Measurements from ENCODE around the gene SP100. TPM values are rescaled to one million over a fixed set of nuclear protein-coding genes. Genes with fewer than 3 reads are reported as not detected.

The SP100 gene
- total RNA-seq, 2 experiments from 2014 or later = 242 to 243 TPM

- Histone ChIP-seq H3K4me1 (ENCODE audit: insufficient read depth, low read length) (peaks cover 3% of the 10 kb centered on the region), H3K4me3 (ENCODE audit: low read length) (no peak overlapping the region), H3K9me3 (ENCODE audit: control insufficient read depth in 1 of 2, insufficient read depth in 1 of 2, low read length in 2 of 2) (peaks cover 0 to 4% of the 10 kb centered on the region in 2 experiments), H3K27ac (ENCODE audit: low read depth in 1 of 2, low read length in 2 of 2) (no peak overlapping the region), H3K27me3 (ENCODE audit: control insufficient read depth in 1 of 2, insufficient read depth in 2 of 2, low read length in 2 of 2) (no peaks in the 10 kb centered on the region), H3K36me3 (ENCODE audit: insufficient read depth, low read length) (no peaks in the 10 kb centered on the region)
- ChIA-PET POLR2A (no interaction called here), CTCF (no interaction called here)
- no peaks in the 10 kb centered on the region for H3K27me3 Mint-ChIP-seq
- no peak overlapping the region for H3K27ac Mint-ChIP-seq
- ATAC-seq (ENCODE audit: poor library complexity) (no peak), DNase-seq (no peak)
- H3K4me1 Mint-ChIP-seq (ENCODE audit: low read depth) = peaks cover 9% of the 10 kb centered on the region
- no peaks in the 10 kb centered on the region for H3K36me3 Mint-ChIP-seq (ENCODE audit: low read depth)
- no peaks in the 10 kb centered on the region for H3K9me3 Mint-ChIP-seq
- no peak overlapping the region for H3K4me3 Mint-ChIP-seq
- no peak for TF ChIP-seq CTCF (IDR thresholded peaks at IDR 0.05)
- intact Hi-C loops (cut with DNase I, micrococcal nuclease) = no loop called here
These were observed 141.1 kb downstream of the SP100 start for GRCh38 chr2:230557065-230557464.

GRCh38 chr2:230564805-230565779 is 149.1 kb downstream of the SP100 start:
- TF ChIP-seq CTCF (IDR thresholded peaks at IDR 0.05) = no peak
- H3K4me3 Mint-ChIP-seq = no peak overlapping the region
- POLR2A ChIA-PET = no interaction called here
- intact Hi-C loops (cut with DNase I, micrococcal nuclease) = no loop called here
- no peaks in the 10 kb centered on the region for H3K9me3 ChIP-seq (ENCODE audit: control insufficient read depth in 1 of 2, insufficient read depth in 1 of 2, low read length in 2 of 2)
- peak in 3 of 14 experiments; percentile 6 to 16 (median 10) for DNase-seq
- H3K27me3 ChIP-seq (ENCODE audit: control insufficient read depth in 1 of 2, insufficient read depth in 2 of 2, low read length in 2 of 2) = no peaks in the 10 kb centered on the region
- no peak overlapping the region for H3K4me3 ChIP-seq (ENCODE audit: low read length)
- H3K9me3 Mint-ChIP-seq = no peaks in the 10 kb centered on the region
- no peaks in the 10 kb centered on the region for H3K4me1 Mint-ChIP-seq (ENCODE audit: low read depth)
- no peaks in the 10 kb centered on the region for H3K27me3 Mint-ChIP-seq
- no peaks in the 10 kb centered on the region for H3K36me3 ChIP-seq (ENCODE audit: insufficient read depth, low read length)
- H3K27ac ChIP-seq (ENCODE audit: low read depth in 1 of 2, low read length in 2 of 2) = no peak overlapping the region
- no peak for ATAC-seq (ENCODE audit: poor library complexity)
- CTCF ChIA-PET = no interaction called here
- no peaks in the 10 kb centered on the region for H3K36me3 Mint-ChIP-seq (ENCODE audit: low read depth)
- no peaks in the 10 kb centered on the region for H3K4me1 ChIP-seq (ENCODE audit: insufficient read depth, low read length)
- no peak overlapping the region for H3K27ac Mint-ChIP-seq

- no peaks in the 10 kb centered on the region for H3K27me3 ChIP-seq (ENCODE audit: control insufficient read depth in 1 of 2, insufficient read depth in 2 of 2, low read length in 2 of 2)
- peaks cover 10 to 17% of the 10 kb centered on the region in 2 experiments for H3K9me3 ChIP-seq (ENCODE audit: control insufficient read depth in 1 of 2, insufficient read depth in 1 of 2, low read length in 2 of 2)
- DNase-seq (no peak), ATAC-seq (ENCODE audit: poor library complexity) (no peak)
- no peak overlapping the region for H3K4me3 Mint-ChIP-seq
- H3K4me3 ChIP-seq (ENCODE audit: low read length) = no peak overlapping the region
- CTCF ChIA-PET = no interaction called here
- no peak overlapping the region for H3K27ac ChIP-seq (ENCODE audit: low read depth in 1 of 2, low read length in 2 of 2)
- H3K4me1 ChIP-seq (ENCODE audit: insufficient read depth, low read length) = no peaks in the 10 kb centered on the region
- no peak overlapping the region for H3K27ac Mint-ChIP-seq
- H3K27me3 Mint-ChIP-seq = no peaks in the 10 kb centered on the region
- POLR2A ChIA-PET = no interaction called here
- peaks cover 3% of the 10 kb centered on the region for H3K4me1 Mint-ChIP-seq (ENCODE audit: low read depth)
- peaks cover 10% of the 10 kb centered on the region for H3K9me3 Mint-ChIP-seq
- TF ChIP-seq CTCF (IDR thresholded peaks at IDR 0.05) = no peak
- H3K36me3 ChIP-seq (ENCODE audit: insufficient read depth, low read length) = no peaks in the 10 kb centered on the region
- intact Hi-C loops (cut with DNase I, micrococcal nuclease) = no loop called here
- H3K36me3 Mint-ChIP-seq (ENCODE audit: low read depth) = peaks cover 10% of the 10 kb centered on the region
These were observed 153.3 kb downstream of the SP100 start for GRCh38 chr2:230569298-230569697.
